MM.1S (cell line): ENCODE measurements around the gene MAZ.

Source experiments
- EZH2 ChIP-seq: fragments of 300-600 bp; sonication (generic); optimal IDR thresholded peaks from 2 replicates; pipeline ENCODE3; 2017; ENCODE audit warnings: low read depth, mild to moderate bottlenecking, antibody characterized with exemption, low read length, mixed read lengths
- EZH2phosphoT487 ChIP-seq: fragments of 300-600 bp; sonication (generic); IDR thresholded peaks from 2 replicates; pipeline ENCODE4 v1.6.1; 2018; ENCODE audit warnings: antibody characterized with exemption, low read length
- TF ChIP-seq, protein P1 (sequence below): fragments of 300-600 bp; sonication (generic); IDR thresholded peaks from 2 replicates; pipeline ENCODE4 v1.5.1; 2016; ENCODE audit warnings: antibody characterized with exemption, low read length, mixed read lengths

DNA sequence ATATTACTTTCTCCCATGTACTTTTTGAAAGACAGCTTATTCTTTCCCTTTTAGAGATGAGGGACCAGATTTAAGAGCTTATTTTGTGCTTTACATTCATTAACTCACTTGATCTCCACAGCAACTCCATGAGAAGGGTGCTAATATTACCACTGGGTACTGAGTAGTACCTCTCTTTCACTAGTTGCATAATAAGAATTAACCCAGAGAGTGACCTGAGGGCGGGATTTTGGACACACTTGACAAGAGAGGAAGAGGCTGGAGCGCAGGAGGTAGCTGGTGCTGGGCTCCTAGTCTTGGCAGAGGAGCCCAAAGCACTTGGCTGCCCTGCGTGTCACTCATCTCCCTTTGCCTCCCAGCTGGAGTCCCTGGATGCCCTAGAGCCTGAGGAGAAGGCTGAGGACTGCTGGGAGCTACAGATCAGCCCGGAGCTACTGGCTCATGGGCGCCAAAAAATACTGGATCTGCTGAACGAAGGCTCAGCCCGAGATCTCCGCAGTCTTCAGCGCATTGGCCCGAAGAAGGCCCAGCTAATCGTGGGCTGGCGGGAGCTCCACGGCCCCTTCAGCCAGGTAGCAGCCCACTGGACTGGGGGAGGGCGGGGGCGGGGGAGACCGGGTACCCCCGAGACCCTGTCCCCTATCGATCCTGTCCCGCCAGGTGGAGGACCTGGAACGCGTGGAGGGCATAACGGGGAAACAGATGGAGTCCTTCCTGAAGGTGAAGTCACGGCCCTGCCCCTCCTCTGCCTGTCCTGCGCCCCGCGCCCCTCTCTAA is 1.7 kb upstream of the MAZ start:
- TF ChIP-seq, protein P1, sequence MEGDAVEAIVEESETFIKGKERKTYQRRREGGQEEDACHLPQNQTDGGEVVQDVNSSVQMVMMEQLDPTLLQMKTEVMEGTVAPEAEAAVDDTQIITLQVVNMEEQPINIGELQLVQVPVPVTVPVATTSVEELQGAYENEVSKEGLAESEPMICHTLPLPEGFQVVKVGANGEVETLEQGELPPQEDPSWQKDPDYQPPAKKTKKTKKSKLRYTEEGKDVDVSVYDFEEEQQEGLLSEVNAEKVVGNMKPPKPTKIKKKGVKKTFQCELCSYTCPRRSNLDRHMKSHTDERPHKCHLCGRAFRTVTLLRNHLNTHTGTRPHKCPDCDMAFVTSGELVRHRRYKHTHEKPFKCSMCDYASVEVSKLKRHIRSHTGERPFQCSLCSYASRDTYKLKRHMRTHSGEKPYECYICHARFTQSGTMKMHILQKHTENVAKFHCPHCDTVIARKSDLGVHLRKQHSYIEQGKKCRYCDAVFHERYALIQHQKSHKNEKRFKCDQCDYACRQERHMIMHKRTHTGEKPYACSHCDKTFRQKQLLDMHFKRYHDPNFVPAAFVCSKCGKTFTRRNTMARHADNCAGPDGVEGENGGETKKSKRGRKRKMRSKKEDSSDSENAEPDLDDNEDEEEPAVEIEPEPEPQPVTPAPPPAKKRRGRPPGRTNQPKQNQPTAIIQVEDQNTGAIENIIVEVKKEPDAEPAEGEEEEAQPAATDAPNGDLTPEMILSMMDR: no peak
- no peak for TF ChIP-seq EZH2
- no peak for TF ChIP-seq EZH2phosphoT487
